HepG2 (cell line): Measurements from ENCODE around the gene SLC16A7. TPM values are rescaled to one million over a fixed set of nuclear protein-coding genes. Genes with fewer than 3 reads are reported as not detected.

Experiments
- ATAC-seq: fragments of 200-7000 bp; cut with Tn5 transposase; 3 replicates; pipeline ENCODE4 v1.9.1; 2020; ENCODE audit warnings: mild to moderate bottlenecking, moderate library complexity
- BruUV-seq: library from RNA; stranded (reverse); fragments of 400-500 nt; replicated peaks from 2 replicates; lab custom pipeline; 2021; lab: Mats Ljungman, UMichigan
- CTCF ChIA-PET: fragments of 300-600 bp; formaldehyde crosslinking; extraction: SDS; loops from one replicate; lab custom pipeline; 2021; ENCODE audit warnings: low total read pairs, inconsistent platforms, low intra/inter-chr PET ratio; lab: Yijun Ruan, JAX
- POLR2A ChIA-PET: fragments of 350-600 bp; sonication (Branson Sonifier 250); formaldehyde crosslinking; loops from one replicate; lab custom pipeline; 2020; ENCODE audit warnings: antibody characterized with exemption, inconsistent platforms; lab: Yijun Ruan, JAX
- DNase-seq: peaks from one replicate; pipeline ENCODE4 v3.0.0-alpha.2; 2015; ENCODE audit warnings: low spot score
- FAIRE-seq: peaks from 3 replicates; lab custom pipeline; 2011; peaks lifted over from hg19 to GRCh38; lab: Jason Lieb, UNC
- H2AFZ ChIP-seq: one replicate; pipeline ENCODE4 v1.6.1; 2011; ENCODE audit warnings: low read length, inconsistent platforms
- H3K27ac ChIP-seq: fragments of 300-600 bp; 3 replicates; pipeline ENCODE4 v1.8.0; 2011; ENCODE audit warnings: mixed run types, mild to moderate bottlenecking, mixed read lengths, low read length, inconsistent platforms; ENCODE audit not compliant: insufficient read depth; ENCODE audit errors: extremely low read length
- H3K27me3 ChIP-seq, 2 experiments: fragments of 200-600 bp in 1 of 2; 2 replicates in 1 of 2; 3 replicates in 1 of 2; pipeline versions ENCODE4 v1.6.0 to v1.8.0; 2011; ENCODE audit warnings: low read length in 2 of 2, mild to moderate bottlenecking in 2 of 2, moderate library complexity in 2 of 2, inconsistent platforms in 1 of 2; ENCODE audit not compliant: insufficient read depth in 2 of 2, control insufficient read depth in 1 of 2
- H3K36me3 ChIP-seq, 2 experiments: fragments of 200-600 bp in 1 of 2; replicated peaks in 1 of 2; 2 replicates in 1 of 2; 3 replicates in 1 of 2; pipeline versions ENCODE4 v1.5.1 to v1.8.0; 2011; ENCODE audit warnings: low read length in 2 of 2, inconsistent platforms in 1 of 2; ENCODE audit not compliant: insufficient read depth in 2 of 2, control insufficient read depth in 1 of 2
- H3K4me1 ChIP-seq: 2 replicates; pipeline ENCODE4 v1.5.1; 2012; ENCODE audit warnings: low read length, inconsistent platforms; ENCODE audit not compliant: insufficient read depth
- H3K4me2 ChIP-seq: 2 replicates; pipeline ENCODE4 v1.6.0; 2011; ENCODE audit warnings: low read depth, low read length, inconsistent platforms
- H3K4me3 ChIP-seq, 3 experiments: fragments of 200-600 bp in 1 of 3; sonication (generic), shearing (Covaris generic) in 1 of 3; replicated peaks in 1 of 3; 2 replicates each; pipeline ENCODE4 v1.5.1; 2011 to 2016; ENCODE audit warnings: low read length in 3 of 3, inconsistent platforms in 2 of 3, low read depth in 2 of 3, mild to moderate bottlenecking in 2 of 3, control low read depth in 1 of 3, mixed read lengths in 1 of 3; ENCODE audit not compliant: insufficient read depth in 1 of 3
- H3K79me2 ChIP-seq: one replicate; pipeline ENCODE4 v1.6.1; 2011; ENCODE audit warnings: low read length, inconsistent platforms; ENCODE audit not compliant: insufficient read depth
- H3K9ac ChIP-seq: 2 replicates; pipeline ENCODE4 v1.6.0; 2011; ENCODE audit warnings: mild to moderate bottlenecking, low read depth, low read length, inconsistent platforms; ENCODE audit not compliant: insufficient read depth
- H3K9me3 ChIP-seq: 2 replicates; pipeline ENCODE4 v1.5.1; 2012; ENCODE audit warnings: mild to moderate bottlenecking, low read length
- H4K20me1 ChIP-seq: 2 replicates; pipeline ENCODE4 v1.6.0; 2011; ENCODE audit warnings: inconsistent platforms, mild to moderate bottlenecking, low read length, moderate library complexity; ENCODE audit not compliant: insufficient read depth
- CREM ChIP-seq, 2 experiments: sonication (generic) in 1 of 2; formaldehyde crosslinking in 1 of 2; IDR thresholded peaks; 2 replicates each; pipeline versions ENCODE4 v1.4.0 to v1.6.1; 2016 to 2020; ENCODE audit warnings: antibody characterized with exemption in 1 of 2, mild to moderate bottlenecking in 1 of 2, missing genetic modification reagents in 1 of 2
- FOSL1 ChIP-seq: sonication (generic); formaldehyde crosslinking; IDR thresholded peaks from 2 replicates; pipeline ENCODE4 v1.9.0; 2021; ENCODE audit warnings: missing genetic modification reagents, borderline replicate concordance
- KDM3A ChIP-seq: IDR thresholded peaks from 2 replicates; pipeline ENCODE4 v1.6.1; 2018; ENCODE audit warnings: low read depth, missing compliant biosample characterization
- SP5 ChIP-seq: IDR thresholded peaks from 2 replicates; pipeline ENCODE4 v1.6.1; 2016; ENCODE audit warnings: low read depth, borderline replicate concordance
- ZEB1 ChIP-seq: IDR thresholded peaks from 2 replicates; pipeline ENCODE4 v1.6.1; 2012; ENCODE audit warnings: mild to moderate bottlenecking, low read depth, inconsistent platforms; ENCODE audit not compliant: insufficient replicate concordance
- ZFYVE20 ChIP-seq: sonication (generic); formaldehyde crosslinking; IDR thresholded peaks from 2 replicates; pipeline ENCODE4 v1.8.0; 2023; ENCODE audit warnings: low read depth, mild to moderate bottlenecking, moderate library complexity, missing genetic modification reagents, borderline replicate concordance
- ZHX1 ChIP-seq: sonication (generic); formaldehyde crosslinking; IDR thresholded peaks from 2 replicates; pipeline ENCODE4 v1.8.1; 2022; ENCODE audit warnings: low read depth, mild to moderate bottlenecking, missing genetic modification reagents
- ZNF121 ChIP-seq: sonication (generic); formaldehyde crosslinking; IDR thresholded peaks from 2 replicates; pipeline ENCODE4 v1.5.0; 2020; ENCODE audit warnings: mild to moderate bottlenecking, missing genetic modification reagents
- ZNF232 ChIP-seq: sonication (generic); formaldehyde crosslinking; IDR thresholded peaks from 2 replicates; pipeline ENCODE4 v1.4.0; 2020; ENCODE audit warnings: missing genetic modification reagents, borderline replicate concordance
- ZNF616 ChIP-seq: sonication (generic); formaldehyde crosslinking; IDR thresholded peaks from 2 replicates; pipeline ENCODE4 v1.5.0; 2020; ENCODE audit warnings: low read depth, mild to moderate bottlenecking, missing genetic modification reagents
- ZNF619 ChIP-seq: sonication (generic); formaldehyde crosslinking; IDR thresholded peaks from 2 replicates; pipeline ENCODE4 v1.4.0; 2020; ENCODE audit warnings: mild to moderate bottlenecking, missing genetic modification reagents
- WGBS: methylation state at CpG from one replicate; pipeline ENCODE4 v1.1.6; 2017; ENCODE audit warnings: low lambda C conversion rate; 5-methylcytosine and 5-hydroxymethylcytosine counted together
- in situ Hi-C: cut with HindIII; loops from 2 replicates; pipeline ENCODE4 v1.10.0; 2017; ENCODE audit warnings: low pct_unique_long_range_greater_than_20kb; ENCODE audit not compliant: extremely low pct_ligation_motif_present
- intact Hi-C: fragments of 100-400 bp; cut with micrococcal nuclease; formaldehyde crosslinking; loops from one replicate; pipeline ENCODE4 v1.10.0; 2022; ENCODE audit not compliant: unreplicated experiment
- polyA plus RNA-seq, 8 experiments: library from polyadenylated mRNA; depleted of rRNA in 3 of 8; stranded (reverse) in 7 of 8; unstranded in 1 of 8; fragments of >200 nt; fragmentation: Illumina TruSeq in 4 of 8; extraction: Trizol in 4 of 8; gene quantifications; 2 replicates each; pipeline versions ENCODE4 v1.2.1 to v1.2.3, GENCODE V29; 2011 to 2016; ENCODE audit warnings: low read depth in 4 of 8, missing spikeins in 1 of 8, mixed read lengths in 1 of 8; ENCODE audit not compliant: insufficient read depth in 1 of 8
- total RNA-seq, 5 experiments: library from RNA; depleted of rRNA; stranded (reverse); fragments of >200 nt; fragmentation: Illumina TruSeq; extraction: Trizol; gene quantifications; 2 replicates each; pipeline ENCODE4 v1.2.3, GENCODE V29; 2016; ENCODE audit warnings: low read depth in 1 of 5
- TF ChIP-seq, protein P1 (sequence below): sonication (generic); formaldehyde crosslinking; IDR thresholded peaks from 2 replicates; pipeline ENCODE4 v1.5.1; 2020; ENCODE audit warnings: missing genetic modification reagents, mild to moderate bottlenecking, borderline replicate concordance
- TF ChIP-seq, protein P2 (sequence below): sonication (generic); formaldehyde crosslinking; IDR thresholded peaks from 2 replicates; pipeline ENCODE4 v1.5.0; 2020; ENCODE audit warnings: missing genetic modification reagents

Gene SLC16A7
- total and polyA plus RNA-seq, 2 of the 13 experiments (the other 11 are each of a cell fraction or from before 2014, with no cell fraction given), result 1.3 to 1.6 TPM

DNA sequence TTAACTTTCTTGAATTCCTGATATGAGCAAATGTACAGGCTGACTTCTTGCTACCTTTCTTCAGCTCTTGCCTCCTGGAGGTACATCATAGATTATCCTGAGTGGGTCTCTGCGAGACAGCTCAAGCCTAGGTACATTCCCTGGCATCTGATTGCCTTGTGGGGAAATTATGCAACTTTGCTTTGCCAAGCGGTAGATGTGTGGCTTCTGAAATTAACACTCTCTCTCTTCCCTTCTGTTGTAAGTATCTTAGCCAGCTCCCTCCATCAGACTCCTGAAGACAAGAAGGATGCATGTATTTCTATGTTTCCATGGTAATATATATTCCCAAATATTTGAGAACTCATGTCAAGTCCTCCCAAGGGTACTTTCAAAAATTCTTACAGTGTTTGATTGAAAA, 16.2 kb upstream of the SLC16A7 start:
- Histone ChIP-seq H3K4me1 (no peaks in the 10 kb centered on the region), H3K27ac (no peak overlapping the region), H3K9ac (no peak overlapping the region), H3K4me3 (no peak overlapping the region), H3K36me3 (no peaks in the 10 kb centered on the region), H3K9me3 (no peaks in the 10 kb centered on the region), H3K79me2 (no peaks in the 10 kb centered on the region), H3K4me2 (no peak overlapping the region), H3K27me3 (no peaks in the 10 kb centered on the region), H2AFZ (no peak overlapping the region), H4K20me1 (no peaks in the 10 kb centered on the region)
- in situ Hi-C loops (no loop called here), intact Hi-C loops (no loop called here)
- ChIA-PET CTCF (no interaction called here), POLR2A (no interaction called here)
- no peak for ATAC-seq
- no peak for DNase-seq
- no peak for FAIRE-seq
- BruUV-seq, result no TSS peak
- 11% methylated on average over 2 of the region's 2 CpGs for WGBS
- TF ChIP-seq ZEB1 (no peak), KDM3A (CRISPR knock-in tag) (no peak), SP5 (CRISPR knock-in tag) (no peak), ZNF619 (CRISPR knock-in tag) (no peak), ZNF616 (CRISPR knock-in tag) (no peak), FOSL1 (CRISPR knock-in tag) (no peak), ZNF121 (CRISPR knock-in tag) (no peak), CREM (IDR thresholded peaks at IDR 0.05) (no peak), CREM (CRISPR knock-in tag; IDR thresholded peaks at IDR 0.05) (no peak), ZHX1 (CRISPR knock-in tag) (no peak), ZNF232 (CRISPR knock-in tag) (no peak), ZFYVE20 (CRISPR knock-in tag) (no peak)
- TF ChIP-seq, protein P1, sequence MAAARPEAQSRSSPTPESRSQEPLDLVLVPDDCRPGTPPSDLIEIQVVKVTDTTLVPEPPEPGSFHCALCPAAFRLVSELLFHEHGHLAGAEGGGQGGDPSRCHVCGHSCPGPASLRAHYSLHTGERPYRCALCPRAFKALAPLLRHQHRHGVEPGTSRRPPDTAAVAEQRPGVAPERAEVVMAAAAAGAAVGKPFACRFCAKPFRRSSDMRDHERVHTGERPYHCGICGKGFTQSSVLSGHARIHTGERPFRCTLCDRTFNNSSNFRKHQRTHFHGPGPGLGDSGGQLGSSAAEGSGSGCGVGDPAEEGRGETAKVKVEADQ (CRISPR knock-in tag), result no peak
- TF ChIP-seq, protein P2, sequence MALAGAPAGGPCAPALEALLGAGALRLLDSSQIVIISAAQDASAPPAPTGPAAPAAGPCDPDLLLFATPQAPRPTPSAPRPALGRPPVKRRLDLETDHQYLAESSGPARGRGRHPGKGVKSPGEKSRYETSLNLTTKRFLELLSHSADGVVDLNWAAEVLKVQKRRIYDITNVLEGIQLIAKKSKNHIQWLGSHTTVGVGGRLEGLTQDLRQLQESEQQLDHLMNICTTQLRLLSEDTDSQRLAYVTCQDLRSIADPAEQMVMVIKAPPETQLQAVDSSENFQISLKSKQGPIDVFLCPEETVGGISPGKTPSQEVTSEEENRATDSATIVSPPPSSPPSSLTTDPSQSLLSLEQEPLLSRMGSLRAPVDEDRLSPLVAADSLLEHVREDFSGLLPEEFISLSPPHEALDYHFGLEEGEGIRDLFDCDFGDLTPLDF (CRISPR knock-in tag), result no peak
